GM12878 (cell line): ENCODE data around the gene XRCC6. TPM values are rescaled to one million over a fixed set of nuclear protein-coding genes. Genes with fewer than 3 reads are reported as not detected.

ENCODE experiments used
- ATAC-seq: fragments of 200-7000 bp; cut with Tn5 transposase; 3 replicates; pipeline ENCODE4 v1.9.1; 2020; ENCODE audit warnings: mild to moderate bottlenecking, moderate library complexity
- BruUV-seq: library from RNA; stranded (reverse); fragments of 400-500 nt; replicated peaks from 2 replicates; lab custom pipeline; 2021; lab: Mats Ljungman, UMichigan
- CTCF ChIA-PET: fragments of 300-600 bp; sonication (Branson Sonifier 250); formaldehyde crosslinking; extraction: SDS; loops from one replicate; lab custom pipeline; 2021; ENCODE audit warnings: inconsistent platforms; lab: Yijun Ruan, JAX
- POLR2A ChIA-PET: fragments of 350-600 bp; formaldehyde crosslinking; extraction: SDS; loops from one replicate; lab custom pipeline; 2021; ENCODE audit warnings: inconsistent platforms; lab: Charles Lee
- RAD21 ChIA-PET: fragments of 300-600 bp; sonication (Branson Sonifier 250); formaldehyde crosslinking; loops from one replicate; lab custom pipeline; 2023; ENCODE audit warnings: antibody characterized with exemption; ENCODE audit not compliant: unreplicated experiment; lab: Charles Lee
- SMC1A ChIA-PET: fragments of 300-600 bp; sonication (Branson Sonifier 250); formaldehyde crosslinking; loops from one replicate; lab custom pipeline; 2023; ENCODE audit not compliant: unreplicated experiment, uncharacterized antibody; lab: Charles Lee
- DNase-seq: peaks from one replicate; pipeline ENCODE4 v3.0.0-alpha.2; 2011; ENCODE audit warnings: low read depth, low spot score
- FAIRE-seq: peaks from 3 replicates; lab custom pipeline; 2011; peaks lifted over from hg19 to GRCh38; lab: Jason Lieb, UNC
- H2AFZ ChIP-seq: 2 replicates; pipeline ENCODE4 v1.6.0; 2011; ENCODE audit warnings: low read depth, low read length, control low read depth; ENCODE audit not compliant: control insufficient read depth
- H3K27ac ChIP-seq: 2 replicates; pipeline ENCODE4 v1.5.1; 2011; ENCODE audit warnings: control low read depth; ENCODE audit not compliant: control insufficient read depth, insufficient read depth
- H3K27me3 ChIP-seq, 2 experiments: replicated peaks in 1 of 2; 2 replicates each; pipeline versions ENCODE4 v1.6.0 to v1.6.1; 2011; ENCODE audit warnings: low read length in 1 of 2; ENCODE audit not compliant: control insufficient read depth in 2 of 2, insufficient read depth in 2 of 2
- H3K36me3 ChIP-seq, 2 experiments: 2 replicates each; pipeline ENCODE4 v1.5.1; 2011; ENCODE audit warnings: low read length in 1 of 2; ENCODE audit not compliant: control insufficient read depth in 2 of 2, insufficient read depth in 2 of 2
- H3K4me1 ChIP-seq: 2 replicates; pipeline ENCODE4 v1.6.1; 2011; ENCODE audit warnings: mild to moderate bottlenecking, low read length, moderate library complexity, mixed read lengths; ENCODE audit not compliant: control insufficient read depth, insufficient read depth
- H3K4me2 ChIP-seq: 2 replicates; pipeline ENCODE4 v1.6.0; 2011; ENCODE audit warnings: control low read depth; ENCODE audit not compliant: control insufficient read depth, insufficient read depth
- H3K4me3 ChIP-seq: fragments of 200-600 bp; sonication (generic); 2 replicates; pipeline ENCODE4 v1.5.1; 2016
- H3K79me2 ChIP-seq: 2 replicates; pipeline ENCODE4 v1.6.0; 2011; ENCODE audit warnings: low read length; ENCODE audit not compliant: control insufficient read depth, insufficient read depth
- H3K9ac ChIP-seq: 2 replicates; pipeline ENCODE4 v1.8.0; 2011; ENCODE audit warnings: low read length, control low read depth, mixed read lengths; ENCODE audit not compliant: control insufficient read depth, insufficient read depth
- H3K9me3 ChIP-seq: replicated peaks from 3 replicates; pipeline ENCODE4 v1.5.1; 2011; ENCODE audit warnings: mild to moderate bottlenecking, low read length; ENCODE audit not compliant: control insufficient read depth, insufficient read depth
- H4K20me1 ChIP-seq: 2 replicates; pipeline ENCODE4 v1.6.0; 2011; ENCODE audit not compliant: control insufficient read depth, insufficient read depth
- FOXK2 ChIP-seq: fragments of 450-650 bp; IDR thresholded peaks from 2 replicates; pipeline ENCODE4 v1.6.1; 2017; ENCODE audit warnings: mild to moderate bottlenecking, moderate library complexity
- MYC ChIP-seq: IDR thresholded peaks from 2 replicates; pipeline ENCODE4 v1.6.1; 2011; ENCODE audit warnings: mild to moderate bottlenecking, low read length, moderate library complexity, inconsistent platforms; ENCODE audit not compliant: insufficient read depth, insufficient replicate concordance, insufficient read length, severe bottlenecking
- SREBF2 ChIP-seq: IDR thresholded peaks from 2 replicates; pipeline ENCODE4 v1.6.1; 2012; ENCODE audit warnings: mild to moderate bottlenecking, low read length
- YBX1 ChIP-seq: fragments of 450-650 bp; IDR thresholded peaks from 2 replicates; pipeline ENCODE4 v1.6.1; 2016; ENCODE audit warnings: antibody characterized with exemption
- ZZZ3 ChIP-seq: IDR thresholded peaks from 2 replicates; pipeline ENCODE4 v1.6.1; 2011; ENCODE audit warnings: low read depth; ENCODE audit not compliant: control insufficient read depth, insufficient read length
- WGBS: methylation state at CpG from one replicate; pipeline ENCODE4 v1.1.6; 2016; ENCODE audit warnings: low lambda C conversion rate; ENCODE audit not compliant: insufficient replicate concordance, insufficient coverage; ENCODE audit errors: missing lambda C conversion rate; 5-methylcytosine and 5-hydroxymethylcytosine counted together
- in situ Hi-C: fragments of 300-500 bp; cut with MboI; formaldehyde crosslinking; loops from 9 replicates; pipeline ENCODE4 v1.14.3; 2018; ENCODE audit warnings: mixed read lengths
- intact Hi-C: fragments of 100-400 bp; cut with micrococcal nuclease; formaldehyde crosslinking; loops from one replicate; pipeline ENCODE4 v1.14.2; 2022; ENCODE audit not compliant: unreplicated experiment
- polyA plus RNA-seq, 11 experiments: library from polyadenylated mRNA; depleted of rRNA in 4 of 11; unstranded in 6 of 11; stranded (reverse) in 5 of 11; fragments of >200 nt; fragmentation: Nextera tagmentation in 4 of 11; fragmentation: Illumina TruSeq in 1 of 11; extraction: Ambion mirVana in 4 of 11; extraction: Trizol in 1 of 11; gene quantifications; 1 replicate in 1 of 11; 2 replicates in 10 of 11; pipeline versions ENCODE4 v1.2.1 to v1.2.3, GENCODE V29; 2011 to 2016; ENCODE audit warnings: inconsistent platforms in 2 of 11, missing spikeins in 2 of 11, low read depth in 1 of 11
- total RNA-seq, 4 experiments: library from RNA; depleted of rRNA in 3 of 4; stranded (reverse); fragments of >200 nt in 3 of 4; fragmentation: Illumina TruSeq in 1 of 4; extraction: Trizol in 1 of 4; gene quantifications; 2 replicates each; pipeline versions ENCODE4 v1.2.1 to v1.2.3, GENCODE V29; 2013 to 2021
- TF ChIP-seq, protein P1 (sequence below): IDR thresholded peaks from 2 replicates; pipeline ENCODE4 v1.6.1; 2012; ENCODE audit warnings: mild to moderate bottlenecking, low read depth, low read length
- TF ChIP-seq, protein P2 (sequence below): fragments of 450-650 bp; IDR thresholded peaks from 2 replicates; pipeline ENCODE4 v1.6.1; 2017; ENCODE audit warnings: mild to moderate bottlenecking, low read depth, inconsistent platforms; ENCODE audit not compliant: poor library complexity, severe bottlenecking
- TF ChIP-seq, protein P3 (sequence below): fragments of 450-650 bp; conservative IDR thresholded peaks from 2 replicates; pipeline ENCODE4 v1.6.1; 2017; ENCODE audit warnings: mild to moderate bottlenecking, moderate library complexity
- TF ChIP-seq, protein P4 (sequence below): IDR thresholded peaks from 2 replicates; pipeline ENCODE4 v1.6.1; 2011; ENCODE audit warnings: borderline replicate concordance, low read depth, mild to moderate bottlenecking, moderate library complexity, mixed read lengths, low read length; ENCODE audit not compliant: insufficient read depth; ENCODE audit errors: extremely low read length
- TF ChIP-seq, protein P5 (sequence below): fragments of 450-650 bp; formaldehyde crosslinking; IDR thresholded peaks from 2 replicates; pipeline ENCODE4 v1.4.0; 2020; ENCODE audit warnings: mild to moderate bottlenecking, moderate library complexity

XRCC6 gene
- total and polyA plus RNA-seq, 10 of the 15 experiments (the other 5 are each of a cell fraction or from before 2014, with no cell fraction given) = 186 to 718 (median 348) TPM

DNA sequence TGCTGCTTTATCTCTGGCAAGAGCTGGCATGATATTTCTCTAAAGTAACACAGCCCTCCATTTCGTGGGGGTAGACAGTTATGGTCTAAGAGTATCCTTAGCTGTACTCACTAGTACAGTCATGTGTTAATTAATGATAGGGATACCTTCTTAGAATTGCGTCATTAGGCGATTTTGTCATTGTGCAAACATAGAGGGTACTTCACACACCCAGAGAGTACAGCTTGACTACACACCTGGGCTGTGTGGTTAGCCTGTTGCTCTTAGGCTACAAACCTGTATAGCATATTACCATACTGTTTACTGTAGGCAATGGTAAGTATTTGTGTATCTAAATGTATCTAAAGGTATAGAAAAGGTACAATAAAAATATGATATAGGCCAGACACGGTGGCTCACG, 17.0 kb downstream of the XRCC6 start:
- ChIA-PET CTCF (interaction anchor here (1.1 kb wide), 1 partner anchor 29 kb away, joined by 3 read pairs; no protein-coding TSS in a partner anchor), POLR2A (interaction anchor here (0.7 kb wide), 2 partner anchors 13 to 49 kb away, joined by 4 to 7 read pairs; partner anchors contain the start of gene PMM1), SMC1A (interaction anchor here (0.6 to 0.8 kb wide), 2 partner anchors 17 to 29 kb away, joined by 3 read pairs; no protein-coding TSS in a partner anchor), RAD21 (no interaction called here)
- BruUV-seq = no TSS peak
- WGBS = 96% methylated on average over 5 of the region's 5 CpGs
- intact Hi-C loops = no loop called here
- no peak overlapping the region for H3K9ac ChIP-seq
- DNase-seq (no peak), ATAC-seq (no peak), FAIRE-seq (no peak)
- no peak overlapping the region for H3K4me2 ChIP-seq
- H3K27me3 ChIP-seq = no peaks in the 10 kb centered on the region
- H2AFZ ChIP-seq = no peak overlapping the region
- no peaks in the 10 kb centered on the region for H3K4me1 ChIP-seq
- H4K20me1 ChIP-seq = no peaks in the 10 kb centered on the region; the same call in 1 of the 2 replicates
- H3K79me2 ChIP-seq = no peaks in the 10 kb centered on the region
- H3K27ac ChIP-seq = no peak overlapping the region
- peaks cover 23 to 32% of the 10 kb centered on the region in 2 experiments for H3K36me3 ChIP-seq
- H3K4me3 ChIP-seq = no peak overlapping the region
- in situ Hi-C loops = no loop called here
- no peaks in the 10 kb centered on the region for H3K9me3 ChIP-seq
- TF ChIP-seq MYC (no peak), FOXK2 (no peak), SREBF2 (no peak), ZZZ3 (no peak), YBX1 (no peak)
- TF ChIP-seq, protein P1, sequence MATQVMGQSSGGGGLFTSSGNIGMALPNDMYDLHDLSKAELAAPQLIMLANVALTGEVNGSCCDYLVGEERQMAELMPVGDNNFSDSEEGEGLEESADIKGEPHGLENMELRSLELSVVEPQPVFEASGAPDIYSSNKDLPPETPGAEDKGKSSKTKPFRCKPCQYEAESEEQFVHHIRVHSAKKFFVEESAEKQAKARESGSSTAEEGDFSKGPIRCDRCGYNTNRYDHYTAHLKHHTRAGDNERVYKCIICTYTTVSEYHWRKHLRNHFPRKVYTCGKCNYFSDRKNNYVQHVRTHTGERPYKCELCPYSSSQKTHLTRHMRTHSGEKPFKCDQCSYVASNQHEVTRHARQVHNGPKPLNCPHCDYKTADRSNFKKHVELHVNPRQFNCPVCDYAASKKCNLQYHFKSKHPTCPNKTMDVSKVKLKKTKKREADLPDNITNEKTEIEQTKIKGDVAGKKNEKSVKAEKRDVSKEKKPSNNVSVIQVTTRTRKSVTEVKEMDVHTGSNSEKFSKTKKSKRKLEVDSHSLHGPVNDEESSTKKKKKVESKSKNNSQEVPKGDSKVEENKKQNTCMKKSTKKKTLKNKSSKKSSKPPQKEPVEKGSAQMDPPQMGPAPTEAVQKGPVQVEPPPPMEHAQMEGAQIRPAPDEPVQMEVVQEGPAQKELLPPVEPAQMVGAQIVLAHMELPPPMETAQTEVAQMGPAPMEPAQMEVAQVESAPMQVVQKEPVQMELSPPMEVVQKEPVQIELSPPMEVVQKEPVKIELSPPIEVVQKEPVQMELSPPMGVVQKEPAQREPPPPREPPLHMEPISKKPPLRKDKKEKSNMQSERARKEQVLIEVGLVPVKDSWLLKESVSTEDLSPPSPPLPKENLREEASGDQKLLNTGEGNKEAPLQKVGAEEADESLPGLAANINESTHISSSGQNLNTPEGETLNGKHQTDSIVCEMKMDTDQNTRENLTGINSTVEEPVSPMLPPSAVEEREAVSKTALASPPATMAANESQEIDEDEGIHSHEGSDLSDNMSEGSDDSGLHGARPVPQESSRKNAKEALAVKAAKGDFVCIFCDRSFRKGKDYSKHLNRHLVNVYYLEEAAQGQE = no peak
- TF ChIP-seq, protein P2, sequence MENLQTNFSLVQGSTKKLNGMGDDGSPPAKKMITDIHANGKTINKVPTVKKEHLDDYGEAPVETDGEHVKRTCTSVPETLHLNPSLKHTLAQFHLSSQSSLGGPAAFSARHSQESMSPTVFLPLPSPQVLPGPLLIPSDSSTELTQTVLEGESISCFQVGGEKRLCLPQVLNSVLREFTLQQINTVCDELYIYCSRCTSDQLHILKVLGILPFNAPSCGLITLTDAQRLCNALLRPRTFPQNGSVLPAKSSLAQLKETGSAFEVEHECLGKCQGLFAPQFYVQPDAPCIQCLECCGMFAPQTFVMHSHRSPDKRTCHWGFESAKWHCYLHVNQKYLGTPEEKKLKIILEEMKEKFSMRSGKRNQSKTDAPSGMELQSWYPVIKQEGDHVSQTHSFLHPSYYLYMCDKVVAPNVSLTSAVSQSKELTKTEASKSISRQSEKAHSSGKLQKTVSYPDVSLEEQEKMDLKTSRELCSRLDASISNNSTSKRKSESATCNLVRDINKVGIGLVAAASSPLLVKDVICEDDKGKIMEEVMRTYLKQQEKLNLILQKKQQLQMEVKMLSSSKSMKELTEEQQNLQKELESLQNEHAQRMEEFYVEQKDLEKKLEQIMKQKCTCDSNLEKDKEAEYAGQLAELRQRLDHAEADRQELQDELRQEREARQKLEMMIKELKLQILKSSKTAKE = no peak
- TF ChIP-seq, protein P3, sequence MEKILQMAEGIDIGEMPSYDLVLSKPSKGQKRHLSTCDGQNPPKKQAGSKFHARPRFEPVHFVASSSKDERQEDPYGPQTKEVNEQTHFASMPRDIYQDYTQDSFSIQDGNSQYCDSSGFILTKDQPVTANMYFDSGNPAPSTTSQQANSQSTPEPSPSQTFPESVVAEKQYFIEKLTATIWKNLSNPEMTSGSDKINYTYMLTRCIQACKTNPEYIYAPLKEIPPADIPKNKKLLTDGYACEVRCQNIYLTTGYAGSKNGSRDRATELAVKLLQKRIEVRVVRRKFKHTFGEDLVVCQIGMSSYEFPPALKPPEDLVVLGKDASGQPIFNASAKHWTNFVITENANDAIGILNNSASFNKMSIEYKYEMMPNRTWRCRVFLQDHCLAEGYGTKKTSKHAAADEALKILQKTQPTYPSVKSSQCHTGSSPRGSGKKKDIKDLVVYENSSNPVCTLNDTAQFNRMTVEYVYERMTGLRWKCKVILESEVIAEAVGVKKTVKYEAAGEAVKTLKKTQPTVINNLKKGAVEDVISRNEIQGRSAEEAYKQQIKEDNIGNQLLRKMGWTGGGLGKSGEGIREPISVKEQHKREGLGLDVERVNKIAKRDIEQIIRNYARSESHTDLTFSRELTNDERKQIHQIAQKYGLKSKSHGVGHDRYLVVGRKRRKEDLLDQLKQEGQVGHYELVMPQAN = no peak
- TF ChIP-seq, protein P4, sequence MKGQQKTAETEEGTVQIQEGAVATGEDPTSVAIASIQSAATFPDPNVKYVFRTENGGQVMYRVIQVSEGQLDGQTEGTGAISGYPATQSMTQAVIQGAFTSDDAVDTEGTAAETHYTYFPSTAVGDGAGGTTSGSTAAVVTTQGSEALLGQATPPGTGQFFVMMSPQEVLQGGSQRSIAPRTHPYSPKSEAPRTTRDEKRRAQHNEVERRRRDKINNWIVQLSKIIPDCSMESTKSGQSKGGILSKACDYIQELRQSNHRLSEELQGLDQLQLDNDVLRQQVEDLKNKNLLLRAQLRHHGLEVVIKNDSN = no peak
- TF ChIP-seq, protein P5, sequence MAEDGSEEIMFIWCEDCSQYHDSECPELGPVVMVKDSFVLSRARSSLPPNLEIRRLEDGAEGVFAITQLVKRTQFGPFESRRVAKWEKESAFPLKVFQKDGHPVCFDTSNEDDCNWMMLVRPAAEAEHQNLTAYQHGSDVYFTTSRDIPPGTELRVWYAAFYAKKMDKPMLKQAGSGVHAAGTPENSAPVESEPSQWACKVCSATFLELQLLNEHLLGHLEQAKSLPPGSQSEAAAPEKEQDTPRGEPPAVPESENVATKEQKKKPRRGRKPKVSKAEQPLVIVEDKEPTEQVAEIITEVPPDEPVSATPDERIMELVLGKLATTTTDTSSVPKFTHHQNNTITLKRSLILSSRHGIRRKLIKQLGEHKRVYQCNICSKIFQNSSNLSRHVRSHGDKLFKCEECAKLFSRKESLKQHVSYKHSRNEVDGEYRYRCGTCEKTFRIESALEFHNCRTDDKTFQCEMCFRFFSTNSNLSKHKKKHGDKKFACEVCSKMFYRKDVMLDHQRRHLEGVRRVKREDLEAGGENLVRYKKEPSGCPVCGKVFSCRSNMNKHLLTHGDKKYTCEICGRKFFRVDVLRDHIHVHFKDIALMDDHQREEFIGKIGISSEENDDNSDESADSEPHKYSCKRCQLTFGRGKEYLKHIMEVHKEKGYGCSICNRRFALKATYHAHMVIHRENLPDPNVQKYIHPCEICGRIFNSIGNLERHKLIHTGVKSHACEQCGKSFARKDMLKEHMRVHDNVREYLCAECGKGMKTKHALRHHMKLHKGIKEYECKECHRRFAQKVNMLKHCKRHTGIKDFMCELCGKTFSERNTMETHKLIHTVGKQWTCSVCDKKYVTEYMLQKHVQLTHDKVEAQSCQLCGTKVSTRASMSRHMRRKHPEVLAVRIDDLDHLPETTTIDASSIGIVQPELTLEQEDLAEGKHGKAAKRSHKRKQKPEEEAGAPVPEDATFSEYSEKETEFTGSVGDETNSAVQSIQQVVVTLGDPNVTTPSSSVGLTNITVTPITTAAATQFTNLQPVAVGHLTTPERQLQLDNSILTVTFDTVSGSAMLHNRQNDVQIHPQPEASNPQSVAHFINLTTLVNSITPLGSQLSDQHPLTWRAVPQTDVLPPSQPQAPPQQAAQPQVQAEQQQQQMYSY = no peak
